ENCODE results near the gene NEO1. TPM values are rescaled to one million over a fixed set of nuclear protein-coding genes. Genes with fewer than 3 reads are reported as not detected.
"Not testable (repeated sequence)": the region's sequence is repeated elsewhere in the genome, so short reads cannot be mapped to it uniquely, and the experiment has no call there.

NEO1 gene
- total RNA-seq, 1 donor from 2014 or later = 2.3 TPM

GRCh38 chr15:73293773-73294172, 241.5 kb downstream of the NEO1 start:
- no peaks in the 10 kb centered on the region for H3K4me1 Mint-ChIP-seq
- no peak for TF ChIP-seq CTCF (IDR thresholded peaks at IDR 0.05)
- no peaks in the 10 kb centered on the region for H3K36me3 Mint-ChIP-seq (ENCODE audit: low read depth)
- ChIA-PET POLR2A (no interaction called here), CTCF (no interaction called here)
- DNase-seq (no peak), ATAC-seq (ENCODE audit: low read depth) (no peak)
- H3K27me3 Mint-ChIP-seq = no peaks in the 10 kb centered on the region
- H3K4me3 Mint-ChIP-seq = no peak overlapping the region
- intact Hi-C loops (cut with micrococcal nuclease) = no loop called here
- H3K27ac Mint-ChIP-seq = no peak overlapping the region
- no peaks in the 10 kb centered on the region for H3K9me3 Mint-ChIP-seq

GRCh38 chr15:73295630-73296286, 243.5 kb downstream of the NEO1 start:
- Mint-ChIP-seq H3K27ac (no peak overlapping the region), H3K9me3 (no peaks in the 10 kb centered on the region), H3K4me3 (no peak overlapping the region), H3K27me3 (no peaks in the 10 kb centered on the region), H3K36me3 (ENCODE audit: low read depth) (no peaks in the 10 kb centered on the region), H3K4me1 (no peaks in the 10 kb centered on the region)
- ATAC-seq (ENCODE audit: low read depth) (no peak), DNase-seq (no peak)
- TF ChIP-seq CTCF (IDR thresholded peaks at IDR 0.05) = no peak
- intact Hi-C loops (cut with micrococcal nuclease) = no loop called here
- CTCF ChIA-PET = no interaction called here
- POLR2A ChIA-PET = no interaction called here

GRCh38 chr15:73296609-73297353, 244.5 kb downstream of the NEO1 start:
- ChIA-PET POLR2A (no interaction called here), CTCF (interaction anchor here (1.4 kb wide), 1 partner anchor 56 kb away, joined by 4 read pairs; no protein-coding TSS in a partner anchor)
- Mint-ChIP-seq H3K4me3 (no peak overlapping the region), H3K27me3 (no peaks in the 10 kb centered on the region), H3K36me3 (ENCODE audit: low read depth) (no peaks in the 10 kb centered on the region), H3K27ac (no peak overlapping the region), H3K9me3 (no peaks in the 10 kb centered on the region), H3K4me1 (no peaks in the 10 kb centered on the region)
- DNase-seq (no peak), ATAC-seq (ENCODE audit: low read depth) (no peak)
- intact Hi-C loops (cut with micrococcal nuclease) = no loop called here
- no peak for TF ChIP-seq CTCF (IDR thresholded peaks at IDR 0.05)

DNA sequence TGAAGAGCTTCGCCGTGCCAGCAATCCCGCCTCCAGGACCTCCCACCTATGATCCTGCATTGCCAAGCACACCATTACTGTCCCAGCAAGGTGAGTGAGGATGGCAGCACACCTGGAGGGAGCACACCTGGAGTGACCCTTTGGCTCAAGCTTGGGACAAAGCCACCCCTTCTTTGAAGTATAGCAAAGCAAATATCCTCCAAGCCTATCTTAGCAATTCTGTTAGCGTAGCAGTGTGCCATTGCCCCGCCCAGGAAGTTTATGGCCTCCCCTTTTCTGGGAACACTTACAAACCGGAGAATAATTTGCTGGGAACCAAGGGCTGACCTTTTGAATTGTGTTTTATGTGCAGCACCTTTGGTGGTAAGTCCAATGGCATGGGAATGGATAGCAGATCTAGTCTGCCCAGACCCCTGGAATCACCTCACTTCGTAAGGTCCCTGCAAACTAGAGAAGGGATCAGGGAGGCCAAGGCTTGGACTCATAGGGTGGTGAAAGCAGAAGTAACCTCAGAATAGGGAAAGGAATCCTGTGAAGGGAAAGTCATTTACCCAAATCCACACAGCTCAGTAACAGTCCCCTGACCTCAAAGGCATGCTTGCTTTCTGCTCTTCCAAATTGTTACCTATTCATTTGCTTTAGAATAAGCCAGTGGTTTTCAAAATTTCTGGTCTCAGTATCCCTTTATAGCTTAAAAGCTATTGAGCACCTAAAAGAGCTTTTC, 246.4 kb downstream of the NEO1 start:
- POLR2A ChIA-PET = no interaction called here
- Mint-ChIP-seq H3K27ac (no peak overlapping the region), H3K4me3 (no peak overlapping the region), H3K4me1 (peaks cover 4% of the 10 kb centered on the region), H3K9me3 (no peaks in the 10 kb centered on the region), H3K36me3 (ENCODE audit: low read depth) (no peaks in the 10 kb centered on the region), H3K27me3 (no peaks in the 10 kb centered on the region)
- intact Hi-C loops (cut with micrococcal nuclease) = no loop called here
- CTCF ChIA-PET = interaction anchor here (0.8 kb wide), 2 partner anchors 9 to 338 kb away, joined by 3 to 4 read pairs; no protein-coding TSS in a partner anchor
- ATAC-seq (ENCODE audit: low read depth) = no peak
- no peak for TF ChIP-seq CTCF (IDR thresholded peaks at IDR 0.05)
- no peak for DNase-seq

GRCh38 chr15:73300286-73300685, 248.0 kb downstream of the NEO1 start:
- H3K4me3 Mint-ChIP-seq; H3K9me3 Mint-ChIP-seq; CTCF ChIA-PET; intact Hi-C loops (cut with micrococcal nuclease); DNase-seq; ATAC-seq (ENCODE audit: low read depth); H3K36me3 Mint-ChIP-seq (ENCODE audit: low read depth); H3K4me1 Mint-ChIP-seq; H3K27me3 Mint-ChIP-seq; POLR2A ChIA-PET; H3K27ac Mint-ChIP-seq: not testable (repeated sequence)

All from activated B cell treated with CpG ODN at 0.5 μM for 24 hours (primary cell).